ENCODE data around the gene RAB11FIP5. TPM values are rescaled to one million over a fixed set of nuclear protein-coding genes. Genes with fewer than 3 reads are reported as not detected.

Gene RAB11FIP5
- total RNA-seq, 1 donor from 2014 or later = 25.4 TPM

DNA sequence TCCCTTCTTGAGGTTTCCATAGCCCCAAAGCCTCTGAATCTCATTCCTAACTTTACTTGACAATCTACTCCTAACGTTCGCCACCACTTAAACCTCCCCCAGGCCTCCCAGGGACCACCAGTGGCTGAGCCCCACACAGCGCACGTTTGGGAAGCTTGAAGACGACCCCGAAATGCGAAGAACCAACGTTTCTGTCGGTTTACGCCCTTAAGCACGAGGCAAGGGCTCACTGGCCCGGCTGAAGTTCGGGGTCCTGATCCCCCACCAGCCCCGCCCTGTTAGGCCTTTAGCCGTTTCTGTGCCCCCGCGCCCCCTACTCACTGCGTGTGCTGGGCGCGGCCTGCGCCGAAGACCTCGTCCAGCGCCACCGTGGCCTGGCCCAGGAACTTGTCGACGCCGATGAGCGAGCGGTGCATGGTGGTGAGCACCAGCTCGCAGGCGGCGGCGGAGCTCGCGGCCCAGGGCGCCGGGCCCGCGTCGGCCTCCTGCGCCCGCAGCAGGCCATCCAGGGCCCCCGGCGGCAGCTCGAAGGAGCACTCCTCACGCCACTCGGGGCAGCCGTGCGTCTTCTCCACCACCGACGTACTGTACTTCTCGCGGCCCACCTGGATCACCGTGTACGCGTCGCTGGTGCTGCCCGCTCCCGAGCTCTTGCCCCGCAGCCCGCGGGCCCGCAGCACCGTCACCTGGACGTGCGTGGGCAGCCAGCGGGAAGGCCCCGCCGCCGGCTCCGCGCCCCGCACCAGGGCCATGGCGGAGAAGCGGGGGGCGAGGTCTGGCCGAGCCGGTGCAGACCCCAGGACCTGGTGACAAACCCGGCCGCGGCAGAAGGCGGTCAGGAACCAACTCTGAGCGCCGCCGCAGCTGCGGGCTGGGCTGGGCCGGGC lies 479 bp downstream of the RAB11FIP5 start:
- TF ChIP-seq, protein P1, sequence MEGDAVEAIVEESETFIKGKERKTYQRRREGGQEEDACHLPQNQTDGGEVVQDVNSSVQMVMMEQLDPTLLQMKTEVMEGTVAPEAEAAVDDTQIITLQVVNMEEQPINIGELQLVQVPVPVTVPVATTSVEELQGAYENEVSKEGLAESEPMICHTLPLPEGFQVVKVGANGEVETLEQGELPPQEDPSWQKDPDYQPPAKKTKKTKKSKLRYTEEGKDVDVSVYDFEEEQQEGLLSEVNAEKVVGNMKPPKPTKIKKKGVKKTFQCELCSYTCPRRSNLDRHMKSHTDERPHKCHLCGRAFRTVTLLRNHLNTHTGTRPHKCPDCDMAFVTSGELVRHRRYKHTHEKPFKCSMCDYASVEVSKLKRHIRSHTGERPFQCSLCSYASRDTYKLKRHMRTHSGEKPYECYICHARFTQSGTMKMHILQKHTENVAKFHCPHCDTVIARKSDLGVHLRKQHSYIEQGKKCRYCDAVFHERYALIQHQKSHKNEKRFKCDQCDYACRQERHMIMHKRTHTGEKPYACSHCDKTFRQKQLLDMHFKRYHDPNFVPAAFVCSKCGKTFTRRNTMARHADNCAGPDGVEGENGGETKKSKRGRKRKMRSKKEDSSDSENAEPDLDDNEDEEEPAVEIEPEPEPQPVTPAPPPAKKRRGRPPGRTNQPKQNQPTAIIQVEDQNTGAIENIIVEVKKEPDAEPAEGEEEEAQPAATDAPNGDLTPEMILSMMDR (IDR thresholded peaks at IDR 0.05; ENCODE audit: unreplicated experiment) = no peak
- H3K36me3 Mint-ChIP-seq = no peaks in the 10 kb centered on the region
- H3K27me3 Mint-ChIP-seq (ENCODE audit: low read depth) = peaks cover 9% of the 10 kb centered on the region
- DNase-seq (ENCODE audit: low spot score in 2 of 2, unreplicated experiment in 2 of 2) = peak in 1 of 2 experiments; percentile 54
- peaks cover 20% of the 10 kb centered on the region for H3K4me1 Mint-ChIP-seq
- H3K27ac Mint-ChIP-seq = peak overlapping the region; percentile 83
- peak overlapping the region; percentile 79 for H3K4me3 Mint-ChIP-seq
- H3K9me3 Mint-ChIP-seq = no peaks in the 10 kb centered on the region

DNA sequence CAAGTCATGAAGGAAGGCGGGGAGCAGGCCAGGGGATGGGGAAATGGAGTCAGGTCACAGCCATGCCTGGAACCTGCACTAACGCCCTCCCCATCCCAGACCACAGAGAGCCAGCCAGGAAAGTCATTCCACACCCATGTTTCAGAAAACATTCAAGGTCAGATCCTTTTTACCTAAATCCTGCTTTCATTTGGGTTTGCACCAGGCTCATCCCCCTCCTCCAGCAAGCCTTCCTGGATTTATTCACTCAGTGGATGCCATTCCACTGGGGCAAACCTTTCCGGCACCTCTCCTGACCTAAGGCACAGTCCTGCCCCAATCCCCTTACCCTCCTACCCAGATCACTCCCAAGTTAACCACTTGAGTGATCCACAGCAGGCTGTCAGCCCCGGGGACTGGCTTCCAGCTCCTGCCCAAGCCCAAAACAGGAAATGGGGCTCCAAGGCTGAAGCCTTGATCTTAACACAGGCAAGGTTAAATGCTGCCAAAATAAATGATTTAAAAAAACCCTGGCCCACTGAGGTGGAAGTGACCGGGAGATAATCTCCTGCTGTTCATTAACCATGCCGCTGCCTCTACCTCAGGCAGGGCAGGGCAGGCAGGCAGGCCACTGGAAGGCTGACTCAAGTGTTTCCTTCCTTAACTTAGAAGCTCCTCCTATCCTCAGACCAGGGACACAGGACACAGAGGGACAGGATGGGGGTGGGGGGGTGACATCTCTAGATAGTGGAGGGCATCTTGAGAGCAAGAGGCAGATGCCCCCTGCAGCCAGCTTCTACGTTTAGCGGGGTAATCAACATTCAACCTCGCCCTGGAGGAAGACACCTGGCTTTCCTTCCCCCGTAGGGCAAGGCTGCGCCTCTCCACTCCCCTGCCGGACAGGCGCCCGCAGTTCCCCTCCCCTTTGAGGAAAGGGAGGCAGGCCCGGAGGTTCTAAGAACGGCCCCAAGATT lies 1.4 kb downstream of the RAB11FIP5 start:
- DNase-seq (ENCODE audit: low spot score in 2 of 2, unreplicated experiment in 2 of 2) = no peak
- Mint-ChIP-seq H3K36me3 (no peaks in the 10 kb centered on the region), H3K4me1 (peaks cover 20% of the 10 kb centered on the region), H3K27me3 (ENCODE audit: low read depth) (peaks cover 9% of the 10 kb centered on the region), H3K9me3 (no peaks in the 10 kb centered on the region), H3K4me3 (peak overlapping the region; percentile 79), H3K27ac (peak overlapping the region; percentile 83)
- TF ChIP-seq, protein P1 (IDR thresholded peaks at IDR 0.05; ENCODE audit: unreplicated experiment) = no peak

DNA sequence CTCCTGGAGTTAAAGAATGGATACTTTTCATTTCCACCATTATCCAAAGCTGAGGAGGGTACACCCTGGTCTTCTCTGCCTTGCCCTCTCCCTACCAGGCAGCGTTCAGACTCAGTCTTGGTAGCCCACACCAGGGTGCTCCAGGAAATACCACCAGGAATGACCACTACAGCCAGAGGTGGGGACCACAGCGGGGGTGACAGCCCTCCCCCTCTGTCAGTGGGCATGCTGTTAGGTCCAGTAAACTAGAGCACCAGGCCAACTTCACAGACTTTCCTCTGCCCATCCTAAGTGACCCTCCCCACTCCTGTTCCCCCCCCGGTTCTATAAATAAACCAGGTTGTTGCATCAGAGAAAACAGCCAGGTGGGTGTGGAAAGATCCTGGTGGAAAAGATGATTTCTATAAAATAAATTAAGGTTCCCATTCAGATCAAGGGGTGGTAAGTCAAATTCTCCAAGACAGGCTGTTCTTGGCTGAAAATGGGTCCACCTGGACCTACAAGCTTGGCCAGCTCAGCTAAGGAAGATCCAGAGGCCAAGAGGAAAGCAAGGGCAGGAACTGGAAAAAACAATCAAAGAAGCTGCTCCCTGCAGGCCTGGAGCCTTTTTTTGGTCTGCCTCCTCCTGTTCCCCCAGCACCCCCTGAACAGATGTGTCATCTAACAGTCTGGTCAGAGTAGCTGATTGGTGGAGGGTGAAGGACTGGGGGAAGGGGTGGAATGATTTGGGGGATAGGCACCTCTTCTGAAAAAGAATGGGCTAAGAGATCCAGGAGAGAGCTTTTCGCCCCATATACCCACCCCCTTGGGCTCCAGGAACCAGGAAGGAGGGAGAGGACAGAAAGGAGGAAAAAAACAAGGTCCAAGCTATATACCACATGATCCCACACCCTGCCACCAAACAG lies 2.3 kb downstream of the RAB11FIP5 start:
- TF ChIP-seq, protein P1 (IDR thresholded peaks at IDR 0.05; ENCODE audit: unreplicated experiment) = no peak
- H3K27me3 Mint-ChIP-seq (ENCODE audit: low read depth) = peaks cover 6% of the 10 kb centered on the region
- H3K9me3 Mint-ChIP-seq = no peaks in the 10 kb centered on the region
- H3K4me1 Mint-ChIP-seq = peaks cover 20% of the 10 kb centered on the region
- no peaks in the 10 kb centered on the region for H3K36me3 Mint-ChIP-seq
- DNase-seq (ENCODE audit: low spot score in 2 of 2, unreplicated experiment in 2 of 2) = no peak
- H3K4me3 Mint-ChIP-seq = peak overlapping the region; percentile 79
- peak overlapping the region; percentile 34 for H3K27ac Mint-ChIP-seq

DNA sequence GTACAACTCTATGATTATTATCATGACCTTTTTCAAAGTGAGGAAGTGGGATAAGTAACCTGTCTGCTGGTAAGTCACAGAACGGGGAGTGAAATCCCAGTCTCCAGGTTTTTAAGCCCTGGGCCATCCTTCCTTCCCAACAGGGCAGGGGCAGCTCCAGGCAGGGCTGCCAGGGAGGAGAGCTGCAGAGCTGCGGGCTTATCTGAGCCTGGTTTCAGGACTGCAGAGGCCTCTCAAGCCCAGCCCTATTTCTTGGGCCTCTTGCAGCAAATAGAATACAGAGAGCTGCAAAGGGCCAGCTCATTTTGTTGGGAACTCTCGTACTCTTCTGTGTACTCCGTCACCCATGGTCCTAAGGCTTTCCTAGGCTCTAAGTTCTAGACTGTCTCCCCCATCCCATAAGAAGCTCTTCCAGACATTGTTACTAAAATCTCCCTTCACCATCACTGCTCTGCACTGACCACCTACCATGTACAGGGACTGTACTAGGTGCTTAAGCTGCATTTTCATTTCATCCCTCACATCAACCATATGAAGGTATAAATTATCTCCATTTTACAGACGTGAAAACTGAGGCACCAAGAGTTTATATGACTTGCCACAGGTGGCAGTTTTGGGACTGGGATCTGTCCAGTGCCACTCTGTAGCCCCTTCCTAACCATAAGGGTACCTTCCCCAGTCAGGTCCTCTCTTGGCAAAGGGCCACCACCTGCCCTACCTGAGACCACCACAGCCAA lies 3.1 kb downstream of the RAB11FIP5 start:
- H3K27me3 Mint-ChIP-seq (ENCODE audit: low read depth) = peaks cover 6% of the 10 kb centered on the region
- TF ChIP-seq, protein P1 (IDR thresholded peaks at IDR 0.05; ENCODE audit: unreplicated experiment) = no peak

More for the DNA sequence above, 3.1 kb downstream of the RAB11FIP5 start:
- DNase-seq (ENCODE audit: low spot score in 2 of 2, unreplicated experiment in 2 of 2) = no peak
- no peaks in the 10 kb centered on the region for H3K9me3 Mint-ChIP-seq
- H3K4me3 Mint-ChIP-seq = no peak overlapping the region
- no peak overlapping the region for H3K27ac Mint-ChIP-seq
- H3K4me1 Mint-ChIP-seq = peaks cover 20% of the 10 kb centered on the region
- no peaks in the 10 kb centered on the region for H3K36me3 Mint-ChIP-seq

All from mesothelial cell of epicardium (in vitro differentiated cells).